H1 (cell line): Measurements from ENCODE around the gene SLC12A7. TPM values are rescaled to one million over a fixed set of nuclear protein-coding genes. Genes with fewer than 3 reads are reported as not detected.

Source experiments
- NRF1 ChIP-seq: IDR thresholded peaks from 2 replicates; pipeline ENCODE4 v1.6.1; 2011; ENCODE audit warnings: mild to moderate bottlenecking, low read depth, low read length, improper control_type of control experiment
- RAD21 ChIP-seq, 2 experiments: IDR thresholded peaks in 1 of 2; conservative IDR thresholded peaks in 1 of 2; 2 replicates each; pipeline ENCODE4 v1.6.1; 2011; ENCODE audit warnings: low read depth in 2 of 2, low read length in 2 of 2, improper control_type of control experiment in 1 of 2, inconsistent platforms in 1 of 2, mild to moderate bottlenecking in 1 of 2, moderate library complexity in 1 of 2
- SRF ChIP-seq: IDR thresholded peaks from 2 replicates; pipeline ENCODE4 v1.6.1; 2011; ENCODE audit warnings: mild to moderate bottlenecking, low read depth, low read length, moderate library complexity
- TEAD4 ChIP-seq: IDR thresholded peaks from 2 replicates; pipeline ENCODE4 v1.6.1; 2012; ENCODE audit warnings: low read depth, low read length, inconsistent platforms, mixed read lengths
- ZNF274 ChIP-seq: IDR thresholded peaks from 2 replicates; pipeline ENCODE4 v1.7.0; 2012; ENCODE audit warnings: low read length, borderline replicate concordance; ENCODE audit errors: extremely low read depth
- polyA plus RNA-seq, 7 experiments: library from polyadenylated mRNA; depleted of rRNA in 3 of 7; stranded (reverse) in 5 of 7; unstranded in 2 of 7; fragments of >200 nt in 5 of 7; fragments of 200-250 nt in 2 of 7; gene quantifications; 1 replicate in 5 of 7; 2 replicates in 1 of 7; 4 replicates in 1 of 7; pipeline versions ENCODE4 v1.2.1 to v1.2.3, GENCODE V29; 2011 to 2013; ENCODE audit warnings: missing spikeins in 2 of 7, mixed read lengths in 2 of 7
- total RNA-seq: library from RNA; stranded (reverse); fragmentation: NEBNext Ultra II Directional; extraction: Animal tissue kit (Norgen Biotek cat#: 25700); gene quantifications from 2 replicates; pipeline ENCODE4 v1.2.1, GENCODE V29; 2021
- TF ChIP-seq, protein P1 (sequence below): fragments of 300-600 bp; sonication (generic); IDR thresholded peaks from 2 replicates; pipeline ENCODE4 v1.7.1; 2012; ENCODE audit warnings: low read length, moderate library complexity, mild to moderate bottlenecking, inconsistent platforms; ENCODE audit not compliant: insufficient replicate concordance
- TF ChIP-seq, protein P2 (sequence below), 3 experiments: IDR thresholded peaks; 1 replicate in 2 of 3; 2 replicates in 1 of 3; pipeline versions ENCODE4 v1.5.1 to v1.6.1; 2011; ENCODE audit warnings: low read length in 3 of 3, mild to moderate bottlenecking in 3 of 3, inconsistent platforms in 2 of 3, low read depth in 1 of 3, moderate library complexity in 1 of 3; ENCODE audit not compliant: insufficient read depth in 1 of 3; ENCODE audit errors: control extremely low read depth in 1 of 3

The SLC12A7 gene
- total and polyA plus RNA-seq, 2 of the 8 experiments (the other 6 are each of a cell fraction or from before 2014, with no cell fraction given) = 23.5 to 39.7 TPM

DNA sequence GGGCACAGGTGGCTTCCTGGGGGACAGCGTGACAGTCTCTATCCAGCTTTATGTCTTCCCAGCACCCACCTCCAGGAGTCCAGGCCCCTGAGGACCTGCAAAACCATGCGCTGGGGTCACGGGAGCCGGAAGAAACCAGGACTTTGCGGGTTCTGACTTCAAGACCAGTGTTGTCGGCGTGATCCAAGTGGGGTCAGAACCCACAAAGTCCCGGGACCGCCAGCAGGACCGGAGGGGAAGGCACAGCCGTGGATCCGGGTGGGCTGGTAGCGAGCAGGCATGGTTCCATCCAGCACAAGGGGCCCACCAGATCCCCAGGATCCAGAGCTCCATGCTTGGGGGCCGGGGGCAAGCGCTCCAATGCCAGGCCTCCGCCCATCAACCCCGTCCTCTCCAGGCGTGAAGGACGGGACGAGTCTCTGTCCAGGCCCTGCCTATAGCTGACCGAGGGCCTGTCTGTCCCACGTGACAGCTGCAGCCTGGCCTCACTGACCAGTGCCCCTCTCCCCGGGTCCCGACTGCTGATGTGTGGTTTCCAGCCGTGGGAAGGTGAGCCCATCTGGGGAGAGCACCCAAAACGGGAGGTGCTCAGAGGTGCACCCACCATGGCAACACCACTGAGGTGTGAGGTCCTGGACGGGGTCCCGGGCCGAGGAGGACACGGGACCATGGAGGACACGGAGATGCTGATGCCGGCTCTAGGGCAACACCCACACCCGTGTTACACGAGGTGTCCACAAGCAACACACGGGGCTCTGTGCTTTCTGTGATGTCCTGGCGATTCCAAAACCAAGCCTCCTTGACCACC lies 48.9 kb downstream of the SLC12A7 start (continued):
- TF ChIP-seq, protein P1, sequence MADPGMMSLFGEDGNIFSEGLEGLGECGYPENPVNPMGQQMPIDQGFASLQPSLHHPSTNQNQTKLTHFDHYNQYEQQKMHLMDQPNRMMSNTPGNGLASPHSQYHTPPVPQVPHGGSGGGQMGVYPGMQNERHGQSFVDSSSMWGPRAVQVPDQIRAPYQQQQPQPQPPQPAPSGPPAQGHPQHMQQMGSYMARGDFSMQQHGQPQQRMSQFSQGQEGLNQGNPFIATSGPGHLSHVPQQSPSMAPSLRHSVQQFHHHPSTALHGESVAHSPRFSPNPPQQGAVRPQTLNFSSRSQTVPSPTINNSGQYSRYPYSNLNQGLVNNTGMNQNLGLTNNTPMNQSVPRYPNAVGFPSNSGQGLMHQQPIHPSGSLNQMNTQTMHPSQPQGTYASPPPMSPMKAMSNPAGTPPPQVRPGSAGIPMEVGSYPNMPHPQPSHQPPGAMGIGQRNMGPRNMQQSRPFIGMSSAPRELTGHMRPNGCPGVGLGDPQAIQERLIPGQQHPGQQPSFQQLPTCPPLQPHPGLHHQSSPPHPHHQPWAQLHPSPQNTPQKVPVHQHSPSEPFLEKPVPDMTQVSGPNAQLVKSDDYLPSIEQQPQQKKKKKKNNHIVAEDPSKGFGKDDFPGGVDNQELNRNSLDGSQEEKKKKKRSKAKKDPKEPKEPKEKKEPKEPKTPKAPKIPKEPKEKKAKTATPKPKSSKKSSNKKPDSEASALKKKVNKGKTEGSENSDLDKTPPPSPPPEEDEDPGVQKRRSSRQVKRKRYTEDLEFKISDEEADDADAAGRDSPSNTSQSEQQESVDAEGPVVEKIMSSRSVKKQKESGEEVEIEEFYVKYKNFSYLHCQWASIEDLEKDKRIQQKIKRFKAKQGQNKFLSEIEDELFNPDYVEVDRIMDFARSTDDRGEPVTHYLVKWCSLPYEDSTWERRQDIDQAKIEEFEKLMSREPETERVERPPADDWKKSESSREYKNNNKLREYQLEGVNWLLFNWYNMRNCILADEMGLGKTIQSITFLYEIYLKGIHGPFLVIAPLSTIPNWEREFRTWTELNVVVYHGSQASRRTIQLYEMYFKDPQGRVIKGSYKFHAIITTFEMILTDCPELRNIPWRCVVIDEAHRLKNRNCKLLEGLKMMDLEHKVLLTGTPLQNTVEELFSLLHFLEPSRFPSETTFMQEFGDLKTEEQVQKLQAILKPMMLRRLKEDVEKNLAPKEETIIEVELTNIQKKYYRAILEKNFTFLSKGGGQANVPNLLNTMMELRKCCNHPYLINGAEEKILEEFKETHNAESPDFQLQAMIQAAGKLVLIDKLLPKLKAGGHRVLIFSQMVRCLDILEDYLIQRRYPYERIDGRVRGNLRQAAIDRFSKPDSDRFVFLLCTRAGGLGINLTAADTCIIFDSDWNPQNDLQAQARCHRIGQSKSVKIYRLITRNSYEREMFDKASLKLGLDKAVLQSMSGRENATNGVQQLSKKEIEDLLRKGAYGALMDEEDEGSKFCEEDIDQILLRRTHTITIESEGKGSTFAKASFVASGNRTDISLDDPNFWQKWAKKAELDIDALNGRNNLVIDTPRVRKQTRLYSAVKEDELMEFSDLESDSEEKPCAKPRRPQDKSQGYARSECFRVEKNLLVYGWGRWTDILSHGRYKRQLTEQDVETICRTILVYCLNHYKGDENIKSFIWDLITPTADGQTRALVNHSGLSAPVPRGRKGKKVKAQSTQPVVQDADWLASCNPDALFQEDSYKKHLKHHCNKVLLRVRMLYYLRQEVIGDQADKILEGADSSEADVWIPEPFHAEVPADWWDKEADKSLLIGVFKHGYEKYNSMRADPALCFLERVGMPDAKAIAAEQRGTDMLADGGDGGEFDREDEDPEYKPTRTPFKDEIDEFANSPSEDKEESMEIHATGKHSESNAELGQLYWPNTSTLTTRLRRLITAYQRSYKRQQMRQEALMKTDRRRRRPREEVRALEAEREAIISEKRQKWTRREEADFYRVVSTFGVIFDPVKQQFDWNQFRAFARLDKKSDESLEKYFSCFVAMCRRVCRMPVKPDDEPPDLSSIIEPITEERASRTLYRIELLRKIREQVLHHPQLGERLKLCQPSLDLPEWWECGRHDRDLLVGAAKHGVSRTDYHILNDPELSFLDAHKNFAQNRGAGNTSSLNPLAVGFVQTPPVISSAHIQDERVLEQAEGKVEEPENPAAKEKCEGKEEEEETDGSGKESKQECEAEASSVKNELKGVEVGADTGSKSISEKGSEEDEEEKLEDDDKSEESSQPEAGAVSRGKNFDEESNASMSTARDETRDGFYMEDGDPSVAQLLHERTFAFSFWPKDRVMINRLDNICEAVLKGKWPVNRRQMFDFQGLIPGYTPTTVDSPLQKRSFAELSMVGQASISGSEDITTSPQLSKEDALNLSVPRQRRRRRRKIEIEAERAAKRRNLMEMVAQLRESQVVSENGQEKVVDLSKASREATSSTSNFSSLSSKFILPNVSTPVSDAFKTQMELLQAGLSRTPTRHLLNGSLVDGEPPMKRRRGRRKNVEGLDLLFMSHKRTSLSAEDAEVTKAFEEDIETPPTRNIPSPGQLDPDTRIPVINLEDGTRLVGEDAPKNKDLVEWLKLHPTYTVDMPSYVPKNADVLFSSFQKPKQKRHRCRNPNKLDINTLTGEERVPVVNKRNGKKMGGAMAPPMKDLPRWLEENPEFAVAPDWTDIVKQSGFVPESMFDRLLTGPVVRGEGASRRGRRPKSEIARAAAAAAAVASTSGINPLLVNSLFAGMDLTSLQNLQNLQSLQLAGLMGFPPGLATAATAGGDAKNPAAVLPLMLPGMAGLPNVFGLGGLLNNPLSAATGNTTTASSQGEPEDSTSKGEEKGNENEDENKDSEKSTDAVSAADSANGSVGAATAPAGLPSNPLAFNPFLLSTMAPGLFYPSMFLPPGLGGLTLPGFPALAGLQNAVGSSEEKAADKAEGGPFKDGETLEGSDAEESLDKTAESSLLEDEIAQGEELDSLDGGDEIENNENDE = no peak
- TF ChIP-seq SRF = no peak
- TF ChIP-seq, protein P2, sequence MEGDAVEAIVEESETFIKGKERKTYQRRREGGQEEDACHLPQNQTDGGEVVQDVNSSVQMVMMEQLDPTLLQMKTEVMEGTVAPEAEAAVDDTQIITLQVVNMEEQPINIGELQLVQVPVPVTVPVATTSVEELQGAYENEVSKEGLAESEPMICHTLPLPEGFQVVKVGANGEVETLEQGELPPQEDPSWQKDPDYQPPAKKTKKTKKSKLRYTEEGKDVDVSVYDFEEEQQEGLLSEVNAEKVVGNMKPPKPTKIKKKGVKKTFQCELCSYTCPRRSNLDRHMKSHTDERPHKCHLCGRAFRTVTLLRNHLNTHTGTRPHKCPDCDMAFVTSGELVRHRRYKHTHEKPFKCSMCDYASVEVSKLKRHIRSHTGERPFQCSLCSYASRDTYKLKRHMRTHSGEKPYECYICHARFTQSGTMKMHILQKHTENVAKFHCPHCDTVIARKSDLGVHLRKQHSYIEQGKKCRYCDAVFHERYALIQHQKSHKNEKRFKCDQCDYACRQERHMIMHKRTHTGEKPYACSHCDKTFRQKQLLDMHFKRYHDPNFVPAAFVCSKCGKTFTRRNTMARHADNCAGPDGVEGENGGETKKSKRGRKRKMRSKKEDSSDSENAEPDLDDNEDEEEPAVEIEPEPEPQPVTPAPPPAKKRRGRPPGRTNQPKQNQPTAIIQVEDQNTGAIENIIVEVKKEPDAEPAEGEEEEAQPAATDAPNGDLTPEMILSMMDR (IDR thresholded peaks at IDR 0.05; ENCODE audit: control extremely low read depth in 1 of 3, insufficient read depth in 1 of 3, low read depth in 1 of 3, low read length in 3 of 3) = no peak
- TF ChIP-seq NRF1 = no peak
- no peak for TF ChIP-seq TEAD4
- no peak for TF ChIP-seq ZNF274
- TF ChIP-seq RAD21 (IDR thresholded peaks at IDR 0.05 in 1 of 2, conservative IDR thresholded peaks at IDR 0.05 in 1 of 2; ENCODE audit: low read depth in 2 of 2, low read length in 2 of 2) = no peak
